ENCODE measurements around the gene EGLN3.

EGLN3 gene

DNA sequence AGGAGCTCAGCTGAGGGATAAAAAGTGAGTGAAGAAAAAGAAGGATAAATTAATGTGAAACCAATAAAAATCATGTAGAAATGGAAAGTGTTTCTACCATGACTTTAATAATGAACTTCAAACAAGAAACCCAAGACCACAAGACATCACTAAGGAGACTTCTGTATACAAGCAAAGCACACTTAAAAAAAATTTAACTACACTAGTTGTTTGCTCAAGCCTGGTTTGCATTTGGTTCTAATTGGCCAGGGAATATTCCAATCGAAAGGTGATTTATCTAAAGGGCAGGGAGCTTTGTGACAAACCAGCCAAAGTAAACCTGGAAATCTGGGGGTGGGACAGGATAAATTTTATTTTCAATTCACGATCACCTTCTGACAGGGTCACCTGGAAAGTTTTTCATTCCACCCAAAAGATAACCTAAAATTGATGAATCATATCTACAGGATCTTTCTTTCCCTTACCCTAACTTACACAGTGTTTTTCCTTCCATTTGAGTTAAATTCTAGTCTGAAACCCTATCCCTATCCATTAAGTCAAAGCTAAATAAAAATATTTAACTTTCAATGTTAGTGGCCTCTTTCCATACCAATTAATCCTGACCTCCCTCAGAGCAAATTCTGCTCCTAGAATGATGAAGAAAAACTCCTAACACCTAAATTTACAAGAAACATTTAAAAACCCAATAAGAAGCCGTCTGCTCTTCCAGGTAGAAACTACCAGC lies 2.6 kb downstream of the EGLN3 start:
- no peak overlapping the region for H3K27ac ChIP-seq (ENCODE audit: low read depth, low read length)
- peak overlapping the region; percentile 78 for H3K4me3 ChIP-seq (ENCODE audit: low read length)
- peak overlapping the region; percentile 37; the same call in 1 of the 2 replicates for H3K9ac ChIP-seq (ENCODE audit: low read depth, low read length)
- WGBS: 86% methylated on average over 3 of the region's 3 CpGs
- peaks cover 15% of the 10 kb centered on the region for H3K27me3 ChIP-seq (ENCODE audit: insufficient read depth, low read length)
- H3K4me1 ChIP-seq (ENCODE audit: insufficient read depth, low read length): peaks cover 41% of the 10 kb centered on the region
- H3K36me3 ChIP-seq (ENCODE audit: insufficient read depth, low read length): peaks cover 8% of the 10 kb centered on the region; the same call in 1 of the 2 replicates
- no peaks in the 10 kb centered on the region for H3K9me3 ChIP-seq (ENCODE audit: insufficient read depth, low read depth, low read length)

DNA sequence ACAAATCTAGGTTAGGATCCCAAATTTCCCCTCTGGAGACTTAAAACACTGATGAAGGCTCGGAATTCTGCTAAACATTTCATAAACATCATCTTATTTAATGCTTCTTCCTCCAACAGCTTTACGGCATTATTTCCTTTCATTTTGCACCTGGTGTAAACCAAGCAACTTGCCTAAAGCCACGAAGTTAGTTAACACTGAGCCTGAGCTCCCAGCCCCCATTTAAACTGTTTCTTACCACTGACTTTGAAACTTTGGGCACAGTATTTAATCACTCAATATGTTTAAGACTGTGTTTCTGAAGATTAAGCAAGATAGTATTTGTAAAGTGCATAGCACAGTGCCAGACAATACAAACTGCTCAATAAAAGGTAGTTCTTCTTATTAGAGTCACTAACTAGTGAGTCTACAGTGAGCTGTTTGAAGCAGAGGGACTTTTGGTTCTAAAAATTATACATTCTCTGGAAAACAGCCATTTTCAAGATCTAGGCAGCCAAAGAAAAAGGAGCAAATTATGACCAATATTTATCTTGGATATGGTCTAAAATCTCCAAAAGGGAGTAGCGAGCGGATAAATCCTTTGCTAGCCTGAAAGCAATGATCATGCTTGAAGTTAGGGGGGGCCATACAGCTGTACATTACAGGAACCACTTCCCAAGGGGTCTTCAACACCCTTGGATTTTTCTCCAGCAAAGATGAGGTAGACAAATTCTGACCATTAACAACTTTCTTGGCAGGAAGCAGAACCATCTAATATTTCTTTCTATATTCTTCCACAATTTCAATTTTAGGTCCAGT lies 4.0 kb downstream of the EGLN3 start:
- Histone ChIP-seq H3K4me1 (ENCODE audit: insufficient read depth, low read length) (peaks cover 52% of the 10 kb centered on the region), H3K36me3 (ENCODE audit: insufficient read depth, low read length) (peaks cover 8% of the 10 kb centered on the region; the same call in 1 of the 2 replicates), H3K9me3 (ENCODE audit: insufficient read depth, low read depth, low read length) (no peaks in the 10 kb centered on the region), H3K4me3 (ENCODE audit: low read length) (no peak overlapping the region; the same call in 1 of the 2 replicates), H3K9ac (ENCODE audit: low read depth, low read length) (no peak overlapping the region), H3K27ac (ENCODE audit: low read depth, low read length) (no peak overlapping the region), H3K27me3 (ENCODE audit: insufficient read depth, low read length) (peaks cover 15% of the 10 kb centered on the region)
- 89% methylated on average over 5 of the region's 5 CpGs for WGBS

DNA sequence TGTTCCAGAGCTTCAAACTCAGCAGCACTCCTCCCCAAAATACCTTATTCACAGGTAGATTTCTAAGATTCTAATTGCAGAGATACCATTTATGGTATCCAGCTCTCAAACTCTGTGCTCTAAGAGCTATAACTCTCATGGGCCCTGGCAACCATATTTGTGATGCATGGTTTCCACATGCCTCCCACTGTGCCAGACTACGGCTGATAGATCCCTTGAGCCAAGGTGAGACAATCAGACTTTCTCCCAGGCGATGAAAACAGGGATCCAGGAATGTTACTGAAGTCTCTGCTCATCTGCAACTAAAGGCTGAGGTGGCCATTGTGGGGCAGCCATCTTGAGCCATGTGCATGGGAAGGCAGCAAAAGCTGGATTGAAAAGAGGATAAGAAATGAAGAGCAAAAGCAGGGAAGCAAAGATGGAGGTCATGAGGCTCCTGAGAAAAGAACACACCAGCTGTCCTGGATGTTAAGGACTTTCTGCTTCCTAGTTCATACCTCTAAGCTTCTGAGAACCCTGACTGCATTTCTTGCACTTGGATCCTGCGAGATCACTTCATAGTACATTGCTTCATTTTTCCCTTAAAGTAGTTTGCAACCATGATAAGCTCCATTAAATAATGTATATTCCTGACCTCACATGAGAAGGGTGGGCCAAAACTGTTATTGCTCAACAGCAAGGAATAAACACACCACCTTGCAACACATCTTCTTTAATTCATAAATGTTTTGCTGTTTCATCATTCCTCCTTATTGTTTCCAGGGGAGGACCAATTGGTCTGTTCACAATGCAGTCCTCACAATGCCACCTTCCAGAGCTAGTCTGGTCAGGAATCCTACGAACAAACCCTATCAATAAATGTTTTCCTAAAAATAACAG lies 5.4 kb downstream of the EGLN3 start:
- H3K27me3 ChIP-seq (ENCODE audit: insufficient read depth, low read length): peaks cover 14% of the 10 kb centered on the region
- H3K36me3 ChIP-seq (ENCODE audit: insufficient read depth, low read length): peaks cover 8% of the 10 kb centered on the region; the same call in 1 of the 2 replicates
- H3K9me3 ChIP-seq (ENCODE audit: insufficient read depth, low read depth, low read length): no peaks in the 10 kb centered on the region
- H3K4me1 ChIP-seq (ENCODE audit: insufficient read depth, low read length): peaks cover 58% of the 10 kb centered on the region
- no peak overlapping the region for H3K4me3 ChIP-seq (ENCODE audit: low read length)
- no peak overlapping the region for H3K27ac ChIP-seq (ENCODE audit: low read depth, low read length)
- no peak overlapping the region for H3K9ac ChIP-seq (ENCODE audit: low read depth, low read length)
- 92% methylated on average over 4 of the region's 4 CpGs for WGBS

DNA sequence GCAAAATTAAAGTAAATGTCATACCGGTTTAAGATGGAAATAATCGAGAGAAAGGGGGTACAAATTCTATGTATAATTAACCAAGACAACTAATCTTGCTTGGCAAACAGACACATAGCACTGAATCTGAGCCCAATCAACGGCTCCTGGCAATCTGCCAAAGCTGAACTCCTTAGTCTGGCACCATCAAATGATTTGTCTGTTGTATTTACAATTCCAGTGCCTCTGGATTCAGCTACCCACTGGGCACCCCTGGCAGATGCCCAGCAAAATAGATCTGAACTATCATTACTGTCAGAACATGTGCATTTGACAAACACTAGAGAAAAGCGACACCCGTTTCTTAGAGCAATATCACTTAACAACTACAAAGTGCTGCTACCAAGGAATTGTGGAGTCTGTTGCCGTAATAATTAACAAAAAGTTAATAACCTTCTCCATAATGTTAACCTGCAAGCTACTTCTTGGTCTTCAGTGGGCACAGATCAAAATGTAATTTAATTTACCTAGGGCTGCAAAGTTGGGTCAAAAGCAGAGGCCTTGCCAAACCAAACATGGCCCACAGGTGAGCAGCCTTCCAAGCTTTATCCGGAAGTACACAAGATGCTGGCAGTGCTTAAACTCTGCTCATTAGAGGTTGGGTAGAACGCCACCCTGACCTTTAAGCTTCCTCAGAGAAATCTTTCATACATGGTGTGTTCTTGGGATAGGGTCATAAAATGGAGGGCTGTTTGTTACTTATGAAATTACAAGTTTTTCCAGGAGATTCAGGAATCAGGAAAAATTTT lies 7.6 kb downstream of the EGLN3 start:
- Histone ChIP-seq H3K4me1 (ENCODE audit: insufficient read depth, low read length) (peaks cover 59% of the 10 kb centered on the region), H3K27me3 (ENCODE audit: insufficient read depth, low read length) (no peaks in the 10 kb centered on the region), H3K9ac (ENCODE audit: low read depth, low read length) (no peak overlapping the region), H3K27ac (ENCODE audit: low read depth, low read length) (no peak overlapping the region), H3K36me3 (ENCODE audit: insufficient read depth, low read length) (peaks cover 10% of the 10 kb centered on the region; the same call in 1 of the 2 replicates), H3K9me3 (ENCODE audit: insufficient read depth, low read depth, low read length) (no peaks in the 10 kb centered on the region), H3K4me3 (ENCODE audit: low read length) (no peak overlapping the region)
- 90% methylated on average over 8 of the region's 8 CpGs for WGBS

DNA sequence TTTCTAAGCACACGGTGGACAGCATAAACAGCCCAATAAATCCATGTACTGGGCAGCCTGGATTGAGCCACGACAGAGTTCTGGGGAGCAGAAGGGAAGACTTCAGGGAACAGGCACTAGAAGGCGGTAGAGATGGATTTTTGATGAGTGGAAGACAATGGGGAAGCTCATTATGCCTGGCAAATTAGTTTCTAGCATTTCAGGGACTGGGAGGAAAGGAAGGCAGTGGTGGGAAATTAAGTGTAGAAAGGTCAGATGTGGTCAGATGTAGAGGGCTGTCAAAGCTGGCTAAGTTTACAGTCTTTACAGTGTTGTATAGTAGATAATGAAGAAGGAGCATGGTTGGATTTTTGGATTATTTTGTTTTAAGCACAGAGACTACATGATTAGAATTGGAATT lies 9.2 kb downstream of the EGLN3 start:
- 81% methylated on average over 3 of the region's 3 CpGs for WGBS
- no peaks in the 10 kb centered on the region for H3K27me3 ChIP-seq (ENCODE audit: insufficient read depth, low read length)
- no peak overlapping the region for H3K27ac ChIP-seq (ENCODE audit: low read depth, low read length)
- peaks cover 10% of the 10 kb centered on the region; the same call in 1 of the 2 replicates for H3K36me3 ChIP-seq (ENCODE audit: insufficient read depth, low read length)
- no peak overlapping the region for H3K9ac ChIP-seq (ENCODE audit: low read depth, low read length)
- H3K9me3 ChIP-seq (ENCODE audit: insufficient read depth, low read depth, low read length): no peaks in the 10 kb centered on the region
- H3K4me3 ChIP-seq (ENCODE audit: low read length): no peak overlapping the region
- peaks cover 62% of the 10 kb centered on the region for H3K4me1 ChIP-seq (ENCODE audit: insufficient read depth, low read length)

DNA sequence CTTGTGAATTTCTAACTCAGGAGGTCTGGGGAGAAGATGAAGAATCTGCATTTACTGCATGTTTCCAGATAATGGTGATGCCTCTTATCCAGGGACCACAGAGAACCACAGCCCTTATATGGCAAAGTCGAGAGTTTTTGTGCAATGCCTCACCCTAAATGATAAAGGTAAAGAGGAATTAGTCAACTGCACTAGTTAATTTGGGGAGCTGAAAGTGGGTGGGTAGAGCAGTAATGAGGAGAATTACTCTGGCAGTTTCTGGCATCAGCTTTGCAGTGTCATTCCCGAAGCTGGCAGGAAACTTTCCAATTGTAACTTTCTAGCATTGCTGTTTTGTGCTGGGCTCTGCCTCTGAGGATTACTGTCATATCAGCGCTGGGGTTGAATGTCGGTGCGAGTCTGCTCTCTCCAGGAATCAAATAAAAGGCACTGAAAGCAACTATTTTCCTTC lies 10.3 kb downstream of the EGLN3 start:
- Histone ChIP-seq H3K4me1 (ENCODE audit: insufficient read depth, low read length) (peaks cover 67% of the 10 kb centered on the region), H3K27ac (ENCODE audit: low read depth, low read length) (peak overlapping the region; percentile 16; the same call in 1 of the 2 replicates), H3K27me3 (ENCODE audit: insufficient read depth, low read length) (no peaks in the 10 kb centered on the region), H3K36me3 (ENCODE audit: insufficient read depth, low read length) (peaks cover 3% of the 10 kb centered on the region; the same call in 1 of the 2 replicates), H3K9ac (ENCODE audit: low read depth, low read length) (no peak overlapping the region), H3K4me3 (ENCODE audit: low read length) (no peak overlapping the region), H3K9me3 (ENCODE audit: insufficient read depth, low read depth, low read length) (no peaks in the 10 kb centered on the region)
- WGBS: 90% methylated on average over 5 of the region's 5 CpGs

DNA sequence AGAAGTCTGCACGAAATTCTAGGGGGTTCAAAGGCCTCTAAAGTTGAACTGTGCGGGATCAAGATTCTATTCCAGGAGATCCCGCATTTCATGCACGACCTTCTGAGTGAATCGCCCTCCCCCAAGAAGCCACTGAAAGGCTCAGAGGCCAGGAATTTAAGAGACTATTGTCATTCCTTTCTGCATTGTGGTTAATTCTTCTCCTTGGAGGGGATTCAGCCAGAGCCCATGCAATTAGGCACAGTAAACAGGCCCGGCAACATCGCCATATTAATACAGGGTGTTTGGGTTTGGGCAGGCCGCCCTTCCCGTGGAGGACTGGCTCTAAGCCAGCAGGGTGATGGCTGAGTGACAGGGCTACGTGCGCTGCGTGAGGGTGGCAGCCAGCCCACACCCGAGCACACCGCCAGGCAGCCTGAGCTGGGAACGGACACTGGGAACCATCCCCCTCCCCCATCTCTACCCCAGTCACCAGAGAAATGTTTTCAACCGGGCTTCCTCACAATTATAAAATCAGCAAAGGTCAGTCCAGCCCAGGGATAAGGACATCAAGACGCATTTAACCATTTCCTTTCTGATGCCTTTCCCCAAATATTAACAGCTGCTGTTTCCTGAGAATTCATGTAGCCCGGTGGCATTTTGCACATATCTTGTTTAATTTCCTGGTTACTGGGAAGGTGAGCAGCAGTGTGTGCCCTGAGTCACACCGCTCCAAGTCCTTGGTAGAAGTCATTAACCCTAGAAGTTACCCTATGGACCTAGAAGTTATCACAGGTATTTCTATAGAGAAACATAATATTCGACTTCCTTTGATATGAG lies 12.5 kb downstream of the EGLN3 start:
- peak overlapping the region; percentile 29 for H3K4me3 ChIP-seq (ENCODE audit: low read length)
- H3K27ac ChIP-seq (ENCODE audit: low read depth, low read length): peak overlapping the region; percentile 92
- WGBS: 26% methylated on average over 20 of the region's 20 CpGs
- peaks cover 81% of the 10 kb centered on the region for H3K4me1 ChIP-seq (ENCODE audit: insufficient read depth, low read length)
- H3K9me3 ChIP-seq (ENCODE audit: insufficient read depth, low read depth, low read length): no peaks in the 10 kb centered on the region
- H3K36me3 ChIP-seq (ENCODE audit: insufficient read depth, low read length): 0 out of 2 replicates have a peak, but pooled peaks cover 2% of the 10 kb centered on the region
- H3K9ac ChIP-seq (ENCODE audit: low read depth, low read length): peak overlapping the region; percentile 58
- no peaks in the 10 kb centered on the region for H3K27me3 ChIP-seq (ENCODE audit: insufficient read depth, low read length)

DNA sequence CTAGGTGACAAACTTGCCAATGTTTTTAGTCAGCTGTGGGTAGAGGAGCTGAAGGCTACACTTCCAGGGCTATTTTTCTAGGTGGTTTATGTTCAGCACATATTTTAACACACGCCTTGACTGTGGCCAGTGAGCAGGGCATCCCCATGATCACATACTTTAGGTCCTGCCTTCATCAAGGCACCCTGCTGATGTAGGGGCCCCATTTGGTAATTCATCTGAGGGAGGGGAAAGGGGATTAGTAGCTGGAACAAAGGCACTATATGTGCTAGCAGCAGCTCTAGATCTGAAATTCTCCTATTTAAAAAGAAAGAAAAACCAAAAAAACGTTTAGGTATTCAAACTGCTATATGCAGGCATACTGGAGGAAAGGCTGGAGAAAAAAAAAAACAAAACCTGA lies 14.5 kb downstream of the EGLN3 start:
- no peak overlapping the region for H3K9ac ChIP-seq (ENCODE audit: low read depth, low read length)
- H3K36me3 ChIP-seq (ENCODE audit: insufficient read depth, low read length): 0 out of 2 replicates have a peak, but pooled peaks cover 2% of the 10 kb centered on the region
- 85% methylated on average over 1 of the region's 2 CpGs for WGBS
- H3K9me3 ChIP-seq (ENCODE audit: insufficient read depth, low read depth, low read length): no peaks in the 10 kb centered on the region
- H3K27me3 ChIP-seq (ENCODE audit: insufficient read depth, low read length): no peaks in the 10 kb centered on the region
- peaks cover 84% of the 10 kb centered on the region for H3K4me1 ChIP-seq (ENCODE audit: insufficient read depth, low read length)
- H3K27ac ChIP-seq (ENCODE audit: low read depth, low read length): peak overlapping the region; percentile 92
- H3K4me3 ChIP-seq (ENCODE audit: low read length): no peak overlapping the region

DNA sequence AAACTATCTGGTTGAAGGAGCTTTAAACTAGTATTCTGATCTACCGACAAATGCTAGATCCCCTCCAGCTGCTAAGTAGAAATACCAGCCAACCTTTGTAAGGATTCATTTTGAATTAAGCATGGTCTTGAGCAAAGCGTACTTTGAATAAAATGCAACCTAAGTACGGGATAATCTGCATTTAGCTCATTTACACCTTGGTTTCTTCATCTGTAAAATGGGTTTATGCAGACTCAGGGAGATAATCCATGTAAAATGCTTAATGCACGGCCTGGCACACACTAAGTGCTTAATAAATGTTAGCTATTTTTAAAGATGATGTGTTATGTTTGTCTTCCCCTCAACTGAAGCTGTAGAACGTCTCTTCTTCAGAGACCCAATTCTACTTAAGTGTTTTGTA lies 15.9 kb downstream of the EGLN3 start:
- H3K36me3 ChIP-seq (ENCODE audit: insufficient read depth, low read length): peaks cover 13% of the 10 kb centered on the region
- WGBS: 95% methylated on average over 5 of the region's 5 CpGs
- no peak overlapping the region for H3K4me3 ChIP-seq (ENCODE audit: low read length)
- H3K9me3 ChIP-seq (ENCODE audit: insufficient read depth, low read depth, low read length): no peaks in the 10 kb centered on the region
- peaks cover 79% of the 10 kb centered on the region for H3K4me1 ChIP-seq (ENCODE audit: insufficient read depth, low read length)
- H3K9ac ChIP-seq (ENCODE audit: low read depth, low read length): no peak overlapping the region
- H3K27me3 ChIP-seq (ENCODE audit: insufficient read depth, low read length): no peaks in the 10 kb centered on the region
- no peak overlapping the region for H3K27ac ChIP-seq (ENCODE audit: low read depth, low read length)

All from HUES64 (cell line).